Brain microvascular endothelial cell (primary cell): Measurements from ENCODE around the gene C22orf23.

Experiments
- DNase-seq: peaks from one replicate; pipeline ENCODE4 v3.0.0-alpha.2; 2020
- H3K27ac ChIP-seq: fragments of 250-450 bp; sonication (Bioruptor Pico); 2 replicates; pipeline ENCODE4 v1.5.1; 2020; ENCODE audit warnings: mild to moderate bottlenecking, moderate library complexity
- H3K27me3 ChIP-seq: fragments of 250-450 bp; sonication (Bioruptor Pico); replicated peaks from 2 replicates; pipeline ENCODE4 v1.5.1; 2020; ENCODE audit warnings: mild to moderate bottlenecking
- H3K36me3 ChIP-seq: fragments of 250-450 bp; sonication (Bioruptor Pico); replicated peaks from 2 replicates; pipeline ENCODE4 v1.5.1; 2020; ENCODE audit warnings: mild to moderate bottlenecking
- H3K4me3 ChIP-seq: 2 replicates; pipeline ENCODE4 v1.5.1; 2011; ENCODE audit warnings: low read depth, mild to moderate bottlenecking, control low read depth, low read length, moderate library complexity
- CTCF ChIP-seq: IDR thresholded peaks from 2 replicates; pipeline ENCODE4 v1.5.1; 2011; ENCODE audit warnings: low read depth, mild to moderate bottlenecking, moderate library complexity, low read length, control low read depth, inconsistent platforms; ENCODE audit errors: missing control alignments
- in situ Hi-C: cut with HindIII; loops from 2 replicates; pipeline ENCODE4 v1.10.0; 2017; ENCODE audit warnings: low sequenced_read_pairs, low pct_ligation_motif_present

Gene C22orf23

DNA sequence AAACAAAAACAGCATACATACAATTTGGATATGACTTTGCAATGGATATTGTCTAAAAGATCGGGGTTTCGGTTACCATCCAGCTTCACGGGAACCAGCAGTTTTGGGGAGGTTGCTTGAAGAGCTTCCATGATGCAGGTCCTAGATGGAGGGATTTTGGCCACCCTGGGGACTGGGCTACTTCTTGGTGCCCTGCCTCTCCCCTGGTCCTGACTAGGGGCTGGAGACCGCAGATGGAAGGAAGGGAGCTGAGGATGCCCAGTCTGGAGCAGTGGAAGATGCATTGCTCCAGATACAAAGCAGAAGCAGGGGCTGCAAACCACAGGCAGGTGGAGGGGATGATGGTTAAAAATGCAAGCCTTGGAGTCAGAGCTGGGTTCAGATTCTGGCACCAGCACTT is 17.5 kb upstream of the C22orf23 start:
- Histone ChIP-seq H3K36me3 (peaks cover 23% of the 10 kb centered on the region), H3K27me3 (no peaks in the 10 kb centered on the region), H3K27ac (no peak overlapping the region), H3K4me3 (no peak overlapping the region)
- in situ Hi-C loops: no loop called here
- no peak for TF ChIP-seq CTCF
- DNase-seq: no peak

- Histone ChIP-seq H3K27ac (no peak overlapping the region), H3K36me3 (peaks cover 31% of the 10 kb centered on the region), H3K4me3 (no peak overlapping the region), H3K27me3 (no peaks in the 10 kb centered on the region)
- TF ChIP-seq CTCF: no peak
- in situ Hi-C loops: no loop called here
- no peak for DNase-seq
Measured at GRCh38 chr22:37968452-37969251, 15.3 kb upstream of the C22orf23 start.

- H3K4me3 ChIP-seq: no peak overlapping the region
- H3K27ac ChIP-seq: no peak overlapping the region
Measured at GRCh38 chr22:37967637-37968451, 14.4 kb upstream of the C22orf23 start.

DNA sequence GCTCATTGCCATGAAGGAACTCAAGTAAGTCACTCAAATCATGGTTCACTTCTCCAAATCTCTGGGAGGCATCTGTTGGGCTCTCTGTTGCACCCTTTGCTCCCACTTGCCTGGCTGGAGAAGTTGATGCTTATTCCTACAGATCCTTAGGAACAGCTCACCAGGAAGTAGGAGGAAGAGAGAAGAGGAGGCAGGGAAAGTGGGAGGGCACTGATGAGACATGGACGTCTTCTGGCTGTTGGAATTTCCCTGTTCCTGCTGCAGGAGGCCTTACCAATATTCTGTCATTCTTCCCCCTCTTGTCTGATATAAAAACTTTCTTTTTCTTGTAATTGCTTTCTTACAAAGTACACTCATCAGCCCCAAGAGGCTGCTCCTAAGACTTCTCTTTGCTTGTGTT is 13.7 kb upstream of the C22orf23 start:
- no peak for DNase-seq
- in situ Hi-C loops: no loop called here
- peaks cover 38% of the 10 kb centered on the region for H3K36me3 ChIP-seq

More at GRCh38 chr22:37967637-37968451, 14.4 kb upstream of the C22orf23 start:
- Histone ChIP-seq H3K36me3 (peaks cover 36% of the 10 kb centered on the region), H3K27me3 (no peaks in the 10 kb centered on the region)
- DNase-seq: no peak
- in situ Hi-C loops: no loop called here
- no peak for TF ChIP-seq CTCF

GRCh38 chr22:37965940-37966664 is 12.7 kb upstream of the C22orf23 start:
- in situ Hi-C loops: no loop called here
- no peak for TF ChIP-seq CTCF
- Histone ChIP-seq H3K4me3 (no peak overlapping the region), H3K27me3 (no peaks in the 10 kb centered on the region), H3K36me3 (peaks cover 47% of the 10 kb centered on the region), H3K27ac (peak overlapping the region; percentile 45)
- DNase-seq: peak; percentile 18

More for the DNA sequence above, 13.7 kb upstream of the C22orf23 start:
- Histone ChIP-seq H3K27ac (no peak overlapping the region), H3K4me3 (no peak overlapping the region), H3K27me3 (no peaks in the 10 kb centered on the region)
- no peak for TF ChIP-seq CTCF
